MM.1S (cell line): ENCODE measurements around the gene TUSC7.

Experiments
- EZH2 ChIP-seq: fragments of 300-600 bp; sonication (generic); optimal IDR thresholded peaks from 2 replicates; pipeline ENCODE3; 2017; ENCODE audit warnings: low read depth, mild to moderate bottlenecking, antibody characterized with exemption, low read length, mixed read lengths
- EZH2phosphoT487 ChIP-seq: fragments of 300-600 bp; sonication (generic); IDR thresholded peaks from 2 replicates; pipeline ENCODE4 v1.6.1; 2018; ENCODE audit warnings: antibody characterized with exemption, low read length
- TF ChIP-seq, protein P1 (sequence below): fragments of 300-600 bp; sonication (generic); IDR thresholded peaks from 2 replicates; pipeline ENCODE4 v1.5.1; 2016; ENCODE audit warnings: antibody characterized with exemption, low read length, mixed read lengths

- TF ChIP-seq EZH2phosphoT487 (no peak), EZH2 (no peak)
- TF ChIP-seq, protein P1, sequence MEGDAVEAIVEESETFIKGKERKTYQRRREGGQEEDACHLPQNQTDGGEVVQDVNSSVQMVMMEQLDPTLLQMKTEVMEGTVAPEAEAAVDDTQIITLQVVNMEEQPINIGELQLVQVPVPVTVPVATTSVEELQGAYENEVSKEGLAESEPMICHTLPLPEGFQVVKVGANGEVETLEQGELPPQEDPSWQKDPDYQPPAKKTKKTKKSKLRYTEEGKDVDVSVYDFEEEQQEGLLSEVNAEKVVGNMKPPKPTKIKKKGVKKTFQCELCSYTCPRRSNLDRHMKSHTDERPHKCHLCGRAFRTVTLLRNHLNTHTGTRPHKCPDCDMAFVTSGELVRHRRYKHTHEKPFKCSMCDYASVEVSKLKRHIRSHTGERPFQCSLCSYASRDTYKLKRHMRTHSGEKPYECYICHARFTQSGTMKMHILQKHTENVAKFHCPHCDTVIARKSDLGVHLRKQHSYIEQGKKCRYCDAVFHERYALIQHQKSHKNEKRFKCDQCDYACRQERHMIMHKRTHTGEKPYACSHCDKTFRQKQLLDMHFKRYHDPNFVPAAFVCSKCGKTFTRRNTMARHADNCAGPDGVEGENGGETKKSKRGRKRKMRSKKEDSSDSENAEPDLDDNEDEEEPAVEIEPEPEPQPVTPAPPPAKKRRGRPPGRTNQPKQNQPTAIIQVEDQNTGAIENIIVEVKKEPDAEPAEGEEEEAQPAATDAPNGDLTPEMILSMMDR: no peak
Measured at GRCh38 chr3:116709479-116709878, at the start of gene TUSC7.
